Prostate gland (tissue), 2 donors: ENCODE results near the gene RBP7.

Source experiments
- CTCF ChIP-seq, 4 experiments: fragments of 200-600 bp in 2 of 4; fragments of 450-650 bp in 2 of 4; sonication (generic) in 2 of 4; IDR thresholded peaks; 1 replicate in 3 of 4; 2 replicates in 1 of 4; pipeline ENCODE4 v1.5.1; 2016 to 2019; ENCODE audit warnings: antibody characterized with exemption in 4 of 4, mild to moderate bottlenecking in 2 of 4, moderate library complexity in 2 of 4
- POLR2AphosphoS5 ChIP-seq: sonication (generic); formaldehyde crosslinking; IDR thresholded peaks from one replicate; pipeline ENCODE4 v1.6.1; 2017; ENCODE audit warnings: antibody characterized with exemption

DNA sequence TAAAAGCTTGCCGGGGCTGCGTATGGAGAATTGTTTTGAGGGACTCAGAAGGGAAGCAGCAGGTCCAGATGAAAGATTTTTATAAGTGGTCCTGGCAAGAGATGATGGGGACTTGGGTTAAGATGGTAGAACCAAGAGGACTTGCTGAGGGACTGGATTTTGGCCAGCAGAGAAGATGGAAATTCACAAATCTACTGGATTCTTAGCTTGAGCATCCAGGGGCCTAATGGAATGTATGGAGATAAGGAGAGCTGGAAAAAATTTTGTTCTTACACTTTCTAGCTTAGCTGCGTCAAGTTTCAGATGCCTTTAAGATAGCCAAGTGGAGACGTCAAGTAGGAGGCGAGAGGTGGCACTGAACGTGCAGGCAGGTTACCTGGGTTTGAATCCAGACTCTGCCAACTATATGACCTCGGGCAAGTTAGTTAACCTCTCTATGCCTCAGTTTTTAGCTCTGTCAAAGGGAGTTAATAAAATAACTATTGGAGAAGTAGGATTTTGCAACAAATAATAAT, 3.4 kb upstream of the RBP7 start:
- TF ChIP-seq CTCF (IDR thresholded peaks at IDR 0.05) = no peak
- no peak for TF ChIP-seq POLR2AphosphoS5
